Measurements from ENCODE around the gene SPATA6. TPM values are rescaled to one million over a fixed set of nuclear protein-coding genes. Genes with fewer than 3 reads are reported as not detected.
"Not testable (repeated sequence)": the region's sequence is repeated elsewhere in the genome, so short reads cannot be mapped to it uniquely, and the experiment has no call there.

The SPATA6 gene
- total RNA-seq = 0.79 and 2.0 TPM in 2 replicates

GRCh38 chr1:48471691-48472576, at the start of gene SPATA6:
Gene SPATA6, minus strand, starts transcription at chr1:48472204. Its CDS starts 196 bp downstream, at chr1:48472008.
- no peak for FAIRE-seq
- peak within 1 kb of the TSS; percentile 79 for H3K4me3 ChIP-seq (ENCODE audit: low read depth, low read length)

DNA sequence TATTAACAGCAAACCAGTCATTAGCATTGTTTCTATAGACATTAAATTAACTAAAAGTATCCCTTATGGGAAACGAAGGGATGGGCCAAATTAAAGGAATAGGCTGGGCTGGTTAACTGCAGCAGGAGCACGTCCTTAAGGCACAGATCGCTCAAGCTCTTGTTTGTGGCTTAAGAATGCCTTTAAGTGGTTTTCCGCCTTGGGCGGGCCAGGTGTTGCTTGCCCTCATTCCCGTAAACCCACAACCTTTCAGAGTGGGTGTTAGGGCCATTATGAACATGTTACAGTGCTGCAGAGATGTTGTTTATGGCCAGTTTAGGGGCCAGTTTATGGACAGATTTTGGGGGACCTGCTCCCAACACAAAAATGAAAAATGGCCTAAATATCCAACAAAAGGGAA, 47.9 kb upstream of the SPATA6 start:
- not testable (repeated sequence) for H3K27me3 ChIP-seq (ENCODE audit: control insufficient read depth, insufficient read depth, low read length); FAIRE-seq; DNase-seq (ENCODE audit: low read depth); H3K36me3 ChIP-seq (ENCODE audit: control insufficient read depth, insufficient read depth, low read length); H3K4me3 ChIP-seq (ENCODE audit: low read depth, low read length)

More at GRCh38 chr1:48471691-48472576, at the start of gene SPATA6:
- H3K27me3 ChIP-seq (ENCODE audit: control insufficient read depth, insufficient read depth, low read length) = no peaks in the 10 kb centered on the region
- H3K36me3 ChIP-seq (ENCODE audit: control insufficient read depth, insufficient read depth, low read length) = no peaks in the 10 kb centered on the region
- DNase-seq (ENCODE audit: low read depth) = peak; percentile 77
- TF ChIP-seq CTCF (IDR thresholded peaks at IDR 0.05; ENCODE audit: insufficient read depth, low read length, severe bottlenecking) = no peak

GRCh38 chr1:48506870-48507269, 34.9 kb upstream of the SPATA6 start:
- DNase-seq (ENCODE audit: low read depth) (no peak), FAIRE-seq (peak; percentile 7)
- H3K4me3 ChIP-seq (ENCODE audit: low read depth, low read length) = no peak overlapping the region
- H3K36me3 ChIP-seq (ENCODE audit: control insufficient read depth, insufficient read depth, low read length) = no peaks in the 10 kb centered on the region
- no peaks in the 10 kb centered on the region for H3K27me3 ChIP-seq (ENCODE audit: control insufficient read depth, insufficient read depth, low read length)
- no peak for TF ChIP-seq CTCF (IDR thresholded peaks at IDR 0.05; ENCODE audit: insufficient read depth, low read length, severe bottlenecking)

DNA sequence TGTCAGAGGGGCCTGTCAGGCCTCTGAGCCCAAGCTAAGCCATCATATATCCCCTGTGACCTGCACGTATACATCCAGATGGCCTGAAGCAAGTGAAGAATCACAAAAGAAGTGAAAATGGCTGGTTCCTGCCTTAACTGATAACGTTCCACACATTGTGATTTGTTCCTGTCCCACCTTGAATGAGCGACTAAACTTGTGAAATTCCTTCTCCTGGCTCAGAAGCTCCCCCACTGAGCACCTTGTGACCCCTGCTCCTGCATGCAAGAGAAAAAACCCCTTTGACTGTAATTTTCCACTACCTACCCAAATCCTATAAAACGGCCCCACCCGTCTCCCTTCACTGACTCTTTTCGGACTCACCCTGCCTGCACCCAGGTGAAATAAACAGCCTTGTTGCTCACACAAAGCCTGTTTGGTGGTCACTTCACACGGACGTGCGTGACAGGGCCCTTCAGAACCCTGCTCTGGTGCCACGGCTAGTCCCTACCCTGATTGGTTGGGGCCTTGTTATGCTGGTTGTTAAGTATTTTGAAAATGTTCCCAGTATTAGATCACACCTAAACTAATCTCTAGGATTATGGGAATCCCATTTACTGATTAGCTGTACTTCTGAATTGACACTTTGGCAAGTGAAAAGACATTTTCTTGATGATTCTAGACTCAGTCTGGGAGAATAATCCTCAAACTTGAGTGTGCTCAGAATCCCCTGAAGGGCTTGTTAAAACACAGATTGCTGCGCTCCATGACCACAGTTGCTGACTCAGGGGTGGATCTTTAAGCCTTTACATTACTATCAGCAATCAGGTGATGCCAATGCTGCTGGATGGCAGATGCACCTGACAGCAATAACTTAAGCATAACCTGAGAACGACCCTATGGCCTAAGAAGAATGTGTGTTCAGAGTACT, 28.8 kb upstream of the SPATA6 start:
- FAIRE-seq (no peak), DNase-seq (ENCODE audit: low read depth) (no peak)
- no peaks in the 10 kb centered on the region for H3K27me3 ChIP-seq (ENCODE audit: control insufficient read depth, insufficient read depth, low read length)
- H3K4me3 ChIP-seq (ENCODE audit: low read depth, low read length) = no peak overlapping the region
- TF ChIP-seq CTCF (IDR thresholded peaks at IDR 0.05; ENCODE audit: insufficient read depth, low read length, severe bottlenecking) = no peak
- H3K36me3 ChIP-seq (ENCODE audit: control insufficient read depth, insufficient read depth, low read length) = no peaks in the 10 kb centered on the region

GRCh38 chr1:48499211-48499735, 27.3 kb upstream of the SPATA6 start:
- no peak for DNase-seq (ENCODE audit: low read depth)
- no peak overlapping the region for H3K4me3 ChIP-seq (ENCODE audit: low read depth, low read length)

More at GRCh38 chr1:48499211-48499735, 27.3 kb upstream of the SPATA6 start:
- Histone ChIP-seq H3K27me3 (ENCODE audit: control insufficient read depth, insufficient read depth, low read length) (no peaks in the 10 kb centered on the region), H3K36me3 (ENCODE audit: control insufficient read depth, insufficient read depth, low read length) (no peaks in the 10 kb centered on the region)
- no peak for FAIRE-seq
- no peak for TF ChIP-seq CTCF (IDR thresholded peaks at IDR 0.05; ENCODE audit: insufficient read depth, low read length, severe bottlenecking)

Measured in bronchial epithelial cell (primary cell).